IPS-15b (cell line): ENCODE measurements around the gene ADTRP.

Source experiments
- H3K27me3 ChIP-seq: one replicate; pipeline ENCODE4 v1.6.1; 2013; ENCODE audit warnings: low read length; ENCODE audit not compliant: control insufficient read depth, insufficient read depth
- H3K36me3 ChIP-seq: one replicate; pipeline ENCODE4 v1.6.1; 2013; ENCODE audit warnings: low read length; ENCODE audit not compliant: control insufficient read depth, insufficient read depth
- H3K4me1 ChIP-seq: one replicate; pipeline ENCODE4 v1.6.1; 2013; ENCODE audit warnings: mild to moderate bottlenecking, low read length; ENCODE audit not compliant: control insufficient read depth, insufficient read depth
- H3K4me3 ChIP-seq: one replicate; pipeline ENCODE4 v1.5.1; 2013; ENCODE audit warnings: low read depth, low read length
- H3K9ac ChIP-seq: one replicate; pipeline ENCODE4 v1.6.1; 2013; ENCODE audit warnings: low read depth, mild to moderate bottlenecking, low read length
- H3K9me3 ChIP-seq: one replicate; pipeline ENCODE4 v1.6.1; 2013; ENCODE audit warnings: mild to moderate bottlenecking, low read length; ENCODE audit not compliant: control insufficient read depth, insufficient read depth

The ADTRP gene

DNA sequence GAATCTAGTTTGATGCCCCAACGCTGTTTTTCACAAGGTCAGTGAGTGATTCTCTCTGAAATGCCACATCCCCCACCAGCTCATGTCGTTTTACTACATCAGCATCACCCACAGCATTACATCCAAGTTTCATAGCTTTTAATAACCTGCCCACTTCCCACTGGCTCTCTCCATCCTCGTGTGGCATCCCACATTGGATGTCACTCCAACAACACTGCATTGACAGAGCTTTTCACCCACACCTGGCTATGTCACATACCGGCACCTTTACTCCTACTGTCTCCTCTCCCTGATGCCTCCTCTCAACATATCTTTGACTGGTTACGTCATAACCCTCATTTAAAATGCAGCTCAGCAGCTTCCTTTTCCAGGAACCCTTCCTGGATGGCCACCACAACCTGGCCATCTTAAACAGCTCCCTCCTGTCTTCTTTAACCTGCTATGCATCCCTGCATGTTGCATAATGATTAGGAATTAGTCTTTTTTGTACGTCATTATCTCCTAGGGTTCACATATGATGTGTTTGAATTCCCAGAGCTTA lies 5.0 kb upstream of the ADTRP start:
- Histone ChIP-seq H3K27me3 (no peaks in the 10 kb centered on the region), H3K4me3 (no peak overlapping the region), H3K9me3 (no peaks in the 10 kb centered on the region), H3K4me1 (peaks cover 8% of the 10 kb centered on the region), H3K9ac (no peak overlapping the region), H3K36me3 (no peaks in the 10 kb centered on the region)

DNA sequence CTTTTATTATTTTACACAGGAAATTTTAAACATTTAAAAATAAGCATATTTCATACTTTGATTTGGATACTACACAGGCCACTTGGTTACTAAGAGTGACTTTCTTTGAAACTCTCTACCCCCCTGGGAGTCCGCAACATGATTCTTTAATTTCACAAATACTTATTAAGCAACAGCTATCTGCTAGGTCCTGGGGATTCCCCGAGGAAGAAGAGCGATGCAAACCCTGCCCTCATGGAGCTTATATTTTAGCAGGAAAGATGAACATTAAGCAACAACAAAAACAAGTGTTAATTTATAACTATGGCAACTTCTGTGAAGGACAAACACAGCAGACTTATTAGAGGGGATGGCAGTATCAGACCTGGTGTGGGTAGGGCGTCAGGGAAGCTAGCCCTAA lies 3.9 kb upstream of the ADTRP start:
- Histone ChIP-seq H3K9ac (no peak overlapping the region), H3K4me1 (peaks cover 8% of the 10 kb centered on the region), H3K4me3 (no peak overlapping the region), H3K9me3 (no peaks in the 10 kb centered on the region), H3K36me3 (no peaks in the 10 kb centered on the region), H3K27me3 (no peaks in the 10 kb centered on the region)

DNA sequence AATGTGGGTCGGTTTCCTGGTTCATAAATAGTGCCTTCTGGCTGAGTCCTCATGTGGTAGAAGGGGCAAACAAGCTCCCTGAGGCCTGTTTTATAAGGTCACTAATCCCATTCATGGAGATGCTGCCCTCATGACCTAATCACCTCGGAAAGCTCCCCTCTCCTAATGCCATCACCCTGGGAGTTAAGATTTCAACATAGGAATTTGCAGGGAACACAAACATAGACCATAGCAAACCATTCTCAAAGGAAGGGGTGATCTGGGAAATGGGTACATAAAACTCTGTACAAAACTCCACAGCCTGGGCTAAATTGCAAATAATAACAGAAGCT lies 1.5 kb upstream of the ADTRP start:
- Histone ChIP-seq H3K27me3 (no peaks in the 10 kb centered on the region), H3K36me3 (no peaks in the 10 kb centered on the region), H3K9me3 (no peaks in the 10 kb centered on the region), H3K4me3 (no peak overlapping the region), H3K4me1 (peaks cover 8% of the 10 kb centered on the region), H3K9ac (no peak overlapping the region)

DNA sequence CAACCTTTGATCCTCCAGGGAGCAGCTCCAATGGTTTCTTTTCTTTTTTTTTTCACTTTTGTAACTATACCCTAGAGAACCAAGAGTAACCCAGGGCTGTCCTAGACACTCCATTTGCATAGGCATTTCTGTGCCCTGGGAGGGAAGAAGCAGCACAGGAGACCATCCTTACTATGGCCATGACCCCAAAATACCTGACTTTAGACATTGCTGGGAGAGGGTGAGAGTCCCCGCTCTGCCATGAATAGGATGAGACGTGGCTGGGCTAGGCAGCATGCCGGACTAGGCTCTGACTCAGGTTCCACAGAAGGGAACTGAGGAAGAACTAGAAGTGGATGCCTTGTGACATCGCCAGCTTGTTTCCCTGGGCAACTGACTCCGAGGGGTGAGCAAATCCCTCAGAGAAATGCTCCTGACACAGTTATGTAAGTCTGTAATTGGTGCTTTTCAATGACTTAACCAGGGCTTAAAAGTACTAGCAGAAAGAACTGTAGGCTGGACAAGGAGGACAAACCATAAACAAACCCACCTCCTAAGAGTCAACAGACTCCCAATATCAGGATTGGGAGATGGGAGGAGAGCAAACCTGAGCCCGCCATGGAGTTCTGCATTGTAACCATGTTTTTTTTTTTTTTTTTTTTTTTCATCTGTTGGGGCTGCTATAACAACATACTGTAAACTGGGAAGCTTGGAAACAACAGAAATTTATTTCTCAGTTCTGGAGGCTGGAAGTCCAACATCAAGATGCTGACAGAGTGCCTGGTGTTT lies 910 bp upstream of the ADTRP start:
- H3K9me3 ChIP-seq: no peaks in the 10 kb centered on the region
- H3K27me3 ChIP-seq: no peaks in the 10 kb centered on the region
- no peaks in the 10 kb centered on the region for H3K36me3 ChIP-seq
- H3K9ac ChIP-seq: no peak overlapping the region
- no peak overlapping the region for H3K4me3 ChIP-seq
- peaks cover 8% of the 10 kb centered on the region for H3K4me1 ChIP-seq

DNA sequence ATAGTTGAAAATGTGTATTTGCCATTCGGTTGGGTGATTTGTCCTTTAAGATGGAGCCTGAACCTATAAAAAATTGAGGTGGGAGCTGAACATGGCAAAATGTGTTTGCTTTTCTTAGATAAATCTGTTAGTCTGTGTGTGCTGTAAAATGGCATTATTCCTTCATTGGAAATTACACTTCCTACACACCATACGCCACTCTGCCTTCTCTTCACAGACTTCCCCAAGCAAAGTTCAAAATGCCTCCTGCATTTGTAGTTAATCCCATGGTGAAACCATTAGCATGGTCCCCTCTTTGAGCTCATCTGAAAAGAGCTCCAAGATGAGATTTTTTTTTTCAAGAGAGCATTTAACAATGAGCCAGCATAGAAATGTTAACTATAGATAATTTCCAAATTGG lies 567 bp downstream of the ADTRP start:
- Histone ChIP-seq H3K36me3 (no peaks in the 10 kb centered on the region), H3K4me3 (no peak overlapping the region), H3K4me1 (peaks cover 8% of the 10 kb centered on the region), H3K27me3 (no peaks in the 10 kb centered on the region), H3K9ac (no peak overlapping the region), H3K9me3 (no peaks in the 10 kb centered on the region)

DNA sequence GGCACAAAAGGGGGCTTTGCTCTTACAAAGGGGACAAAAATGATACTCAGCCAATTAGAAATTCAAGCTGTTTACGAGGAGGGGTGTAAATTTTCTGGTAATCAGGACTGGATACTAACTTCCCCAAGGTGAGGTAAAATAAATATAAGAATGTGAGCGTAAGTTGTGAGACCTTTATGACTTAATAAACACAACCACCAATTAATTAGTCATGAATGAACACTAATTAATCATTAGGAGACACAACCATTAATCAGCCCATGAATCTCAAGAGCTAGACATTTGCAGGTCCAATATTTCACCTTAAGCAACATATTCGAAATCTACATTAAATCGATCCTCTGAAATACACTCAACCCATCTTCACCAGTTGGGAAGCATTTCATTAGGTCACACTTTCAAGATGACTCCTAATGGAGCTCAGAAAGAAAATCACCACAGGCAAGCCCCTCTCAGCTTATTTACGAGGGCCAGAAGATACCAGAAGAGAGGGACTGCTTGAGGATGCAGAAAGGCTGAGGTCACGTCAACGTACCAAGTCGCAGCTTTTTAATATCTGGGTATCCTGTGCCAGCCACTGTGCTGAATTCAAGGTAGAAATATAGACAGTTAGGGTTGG lies 2.7 kb downstream of the ADTRP start:
- Histone ChIP-seq H3K4me1 (peaks cover 12% of the 10 kb centered on the region), H3K9ac (no peak overlapping the region), H3K9me3 (no peaks in the 10 kb centered on the region), H3K4me3 (no peak overlapping the region), H3K36me3 (no peaks in the 10 kb centered on the region), H3K27me3 (no peaks in the 10 kb centered on the region)

DNA sequence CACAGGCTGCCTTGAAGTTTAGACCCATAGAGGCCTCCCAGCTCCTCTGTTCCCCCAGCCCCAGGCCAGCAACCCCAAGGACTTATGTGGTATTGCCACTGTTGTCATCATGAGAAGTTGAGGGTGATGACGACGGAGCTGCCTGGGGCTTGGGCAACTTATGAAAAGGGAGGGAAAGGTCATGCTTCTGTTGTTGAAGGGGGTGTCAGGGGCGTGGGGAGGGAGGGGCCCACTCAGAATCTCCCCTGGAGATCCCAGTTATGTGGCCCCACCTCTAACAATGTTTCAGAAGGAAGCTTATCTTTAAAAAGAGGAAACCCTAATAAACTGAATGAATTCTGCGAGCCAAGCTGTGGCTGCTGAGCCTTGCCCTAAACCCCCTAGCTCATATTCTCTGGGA lies 4.2 kb downstream of the ADTRP start:
- H3K9me3 ChIP-seq: no peaks in the 10 kb centered on the region
- no peak overlapping the region for H3K4me3 ChIP-seq
- no peaks in the 10 kb centered on the region for H3K36me3 ChIP-seq
- H3K27me3 ChIP-seq: no peaks in the 10 kb centered on the region
- H3K4me1 ChIP-seq: peaks cover 15% of the 10 kb centered on the region
- no peak overlapping the region for H3K9ac ChIP-seq

DNA sequence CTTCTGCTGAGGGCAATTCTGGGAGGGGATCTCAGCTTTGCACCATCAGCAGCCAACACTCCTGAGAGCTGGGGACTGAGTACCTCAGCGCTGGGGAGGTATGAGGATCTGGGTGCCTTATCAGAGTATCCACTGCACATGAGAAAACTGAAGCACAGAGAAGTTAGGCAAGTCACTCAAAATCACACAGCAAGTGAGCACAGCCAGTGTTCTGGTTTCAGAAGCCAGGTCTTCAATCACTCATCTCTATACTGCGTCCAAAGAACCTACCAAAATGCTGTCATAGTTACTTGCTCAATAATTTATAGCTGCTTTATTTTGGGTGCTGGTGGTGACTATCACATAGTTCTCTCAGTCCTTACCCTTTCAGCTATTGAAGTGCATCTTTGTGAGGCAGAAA lies 5.0 kb downstream of the ADTRP start:
- no peak overlapping the region for H3K4me3 ChIP-seq
- no peaks in the 10 kb centered on the region for H3K27me3 ChIP-seq
- no peaks in the 10 kb centered on the region for H3K9me3 ChIP-seq
- H3K36me3 ChIP-seq: no peaks in the 10 kb centered on the region
- peaks cover 7% of the 10 kb centered on the region for H3K4me1 ChIP-seq
- H3K9ac ChIP-seq: no peak overlapping the region

DNA sequence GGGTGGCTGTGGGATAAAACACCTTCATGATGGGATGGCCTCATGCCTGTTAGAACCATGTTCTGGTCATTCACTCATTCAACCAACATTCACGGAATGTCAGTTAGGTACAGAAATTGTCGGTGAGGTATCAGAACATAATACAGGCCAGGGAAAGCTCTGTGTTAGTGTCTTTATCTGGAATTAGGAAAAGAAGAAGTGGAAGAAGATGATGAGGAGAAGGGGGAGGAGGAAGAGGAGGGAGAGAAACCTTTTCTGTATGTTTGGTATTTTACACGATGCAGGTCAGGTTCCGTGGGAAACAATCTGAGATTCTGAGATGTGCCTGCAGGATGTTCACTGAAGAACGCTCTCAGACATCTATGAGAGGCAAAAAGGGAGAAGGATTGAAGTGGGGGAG lies 5.6 kb downstream of the ADTRP start:
- Histone ChIP-seq H3K9ac (no peak overlapping the region), H3K4me3 (no peak overlapping the region), H3K36me3 (no peaks in the 10 kb centered on the region), H3K9me3 (no peaks in the 10 kb centered on the region), H3K4me1 (peaks cover 7% of the 10 kb centered on the region), H3K27me3 (no peaks in the 10 kb centered on the region)

DNA sequence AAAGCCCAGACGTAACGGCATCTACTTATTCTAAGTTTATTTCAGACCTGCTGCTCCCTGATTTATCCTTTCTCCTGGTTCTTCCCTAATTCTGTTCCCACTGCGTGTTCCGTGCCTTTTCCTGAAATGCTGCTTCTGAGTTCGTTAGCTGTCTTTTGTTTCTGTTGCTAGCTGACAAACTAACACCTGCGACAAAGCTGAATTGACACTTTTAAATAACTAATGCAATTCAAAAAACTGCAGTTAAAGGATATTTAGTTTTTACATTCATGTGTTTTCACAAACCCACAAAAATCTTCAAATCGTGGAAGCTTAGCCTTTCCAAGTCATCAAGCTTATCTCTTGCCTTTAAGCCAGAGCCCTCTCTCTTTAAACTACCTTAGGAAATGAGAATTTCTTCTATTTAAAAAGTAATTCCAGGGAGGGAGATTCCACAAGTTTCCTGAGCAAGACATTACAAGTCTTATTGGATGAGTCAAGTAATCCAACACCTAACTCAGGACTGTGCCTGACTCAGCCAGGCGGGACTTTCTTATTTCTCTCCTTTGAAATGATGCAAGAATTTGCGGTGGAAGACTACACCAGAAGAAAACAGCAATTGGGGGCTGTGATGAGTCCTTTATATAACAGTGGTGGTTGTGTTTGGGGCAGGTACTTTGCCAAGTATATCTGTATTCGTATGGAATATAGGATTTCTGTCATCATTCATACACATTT lies 6.3 kb downstream of the ADTRP start:
- Histone ChIP-seq H3K9me3 (no peaks in the 10 kb centered on the region), H3K27me3 (no peaks in the 10 kb centered on the region), H3K4me3 (no peak overlapping the region), H3K36me3 (no peaks in the 10 kb centered on the region), H3K4me1 (peaks cover 7% of the 10 kb centered on the region), H3K9ac (no peak overlapping the region)

DNA sequence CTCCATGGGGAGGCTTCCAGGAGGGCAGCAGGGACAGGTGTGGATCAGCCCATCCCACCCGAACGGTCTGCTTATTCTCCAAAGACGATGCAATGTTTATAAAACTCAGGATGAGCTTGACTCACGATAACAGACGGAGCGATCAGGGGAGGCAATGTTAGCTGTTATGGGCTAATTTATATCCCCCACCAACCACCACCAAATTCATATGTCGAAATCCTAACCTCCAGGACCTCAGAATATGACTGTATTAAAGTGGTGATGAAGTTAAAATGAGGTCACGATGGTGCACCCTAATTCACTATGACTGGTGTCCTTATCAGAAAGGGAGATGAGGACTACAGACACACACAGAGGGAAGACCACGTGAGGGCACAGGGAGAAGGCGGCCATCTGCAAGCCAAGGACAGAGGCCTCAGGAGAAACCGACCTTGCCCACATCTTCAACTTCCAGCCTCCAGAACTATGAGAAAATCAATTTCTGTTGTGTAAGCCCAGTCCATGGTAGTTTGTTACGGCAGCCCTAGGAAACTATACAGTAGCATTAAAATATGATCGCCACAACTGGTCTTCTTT lies 7.0 kb downstream of the ADTRP start:
- Histone ChIP-seq H3K9ac (no peak overlapping the region), H3K4me3 (no peak overlapping the region), H3K9me3 (no peaks in the 10 kb centered on the region), H3K27me3 (no peaks in the 10 kb centered on the region), H3K4me1 (peaks cover 7% of the 10 kb centered on the region), H3K36me3 (no peaks in the 10 kb centered on the region)
